PC-3 (cell line): ENCODE measurements around the gene C16orf95. TPM values are rescaled to one million over a fixed set of nuclear protein-coding genes. Genes with fewer than 3 reads are reported as not detected.

Experiments
- ATAC-seq: fragments of 200-7000 bp; cut with Tn5 transposase; 2 replicates; pipeline ENCODE4 v1.9.1; 2020; ENCODE audit warnings: mild to moderate bottlenecking, moderate library complexity
- BruUV-seq: library from RNA; stranded (reverse); fragments of 400-500 nt; replicated peaks from 2 replicates; lab custom pipeline; 2021; lab: Mats Ljungman, UMichigan
- CTCF ChIA-PET: fragments of 300-600 bp; sonication (Branson Sonifier 250); formaldehyde crosslinking; loops from one replicate; lab custom pipeline; 2022; ENCODE audit warnings: antibody characterized with exemption; lab: Charles Lee
- POLR2A ChIA-PET: fragments of 300-600 bp; sonication (Branson Sonifier 250); formaldehyde crosslinking; loops from one replicate; lab custom pipeline; 2022; ENCODE audit warnings: antibody characterized with exemption; ENCODE audit not compliant: unreplicated experiment; lab: Charles Lee
- DNase-seq: peaks from one replicate; pipeline ENCODE4 v3.0.0-alpha.2; 2015
- H2AFZ ChIP-seq: fragments of 300-600 bp; sonication (generic); 2 replicates; pipeline ENCODE4 v1.6.0; 2016; ENCODE audit warnings: antibody characterized with exemption, low read length
- H3F3A ChIP-seq: fragments of 300-600 bp; sonication (generic); one replicate; pipeline ENCODE4 v1.6.0; 2017; ENCODE audit warnings: antibody characterized with exemption, low read length, control low read depth, mild to moderate bottlenecking; ENCODE audit not compliant: unreplicated experiment
- H3K27ac ChIP-seq: fragments of 300-600 bp; sonication (generic); 2 replicates; pipeline ENCODE4 v1.5.1; 2016; ENCODE audit warnings: mild to moderate bottlenecking, low read length
- H3K27me3 ChIP-seq: fragments of 300-600 bp; sonication (generic); 2 replicates; pipeline ENCODE4 v1.6.1; 2016; ENCODE audit warnings: low read length, mixed read lengths
- H3K36me3 ChIP-seq: fragments of 300-600 bp; sonication (generic); 2 replicates; pipeline ENCODE4 v1.6.1; 2016; ENCODE audit warnings: low read depth, mixed run types, low read length, mixed read lengths
- H3K4me1 ChIP-seq: fragments of 300-600 bp; sonication (generic); 2 replicates; pipeline ENCODE4 v1.5.1; 2016; ENCODE audit warnings: low read length; ENCODE audit not compliant: insufficient read depth
- H3K4me2 ChIP-seq: fragments of 300-600 bp; sonication (generic); 2 replicates; pipeline ENCODE4 v1.6.0; 2016; ENCODE audit warnings: low read length
- H3K4me3 ChIP-seq: fragments of 300-600 bp; sonication (generic); 2 replicates; pipeline ENCODE4 v1.5.1; 2016; ENCODE audit warnings: mild to moderate bottlenecking, low read length, mixed read lengths
- H3K79me2 ChIP-seq: fragments of 300-600 bp; sonication (generic); 2 replicates; pipeline ENCODE4 v1.6.1; 2017; ENCODE audit warnings: low read length, mixed read lengths
- H3K9ac ChIP-seq: fragments of 300-600 bp; sonication (generic); 2 replicates; pipeline ENCODE4 v1.6.0; 2016; ENCODE audit warnings: mild to moderate bottlenecking, low read length
- H3K9me2 ChIP-seq: fragments of 300-600 bp; sonication (generic); replicated peaks from 2 replicates; pipeline ENCODE4 v1.6.1; 2016; ENCODE audit warnings: mixed run types, low read length, mixed read lengths
- H3K9me3 ChIP-seq: fragments of 300-600 bp; sonication (generic); 2 replicates; pipeline ENCODE4 v1.6.1; 2016; ENCODE audit warnings: low read length, mixed read lengths
- H4K20me1 ChIP-seq: fragments of 300-600 bp; sonication (generic); 2 replicates; pipeline ENCODE4 v1.6.1; 2016; ENCODE audit warnings: low read length, mixed read lengths
- EZH2 ChIP-seq: fragments of 300-600 bp; sonication (generic); IDR thresholded peaks from one replicate; pipeline ENCODE4 v1.6.1; 2017; ENCODE audit warnings: antibody characterized with exemption, mild to moderate bottlenecking, low read length; ENCODE audit not compliant: unreplicated experiment
- EZH2phosphoT487 ChIP-seq: fragments of 300-600 bp; sonication (generic); IDR thresholded peaks from 2 replicates; pipeline ENCODE4 v1.6.1; 2018; ENCODE audit warnings: mild to moderate bottlenecking, antibody characterized with exemption, low read length, borderline replicate concordance
- intact Hi-C: fragments of 100-400 bp; cut with micrococcal nuclease; formaldehyde crosslinking; loops from 2 replicates; pipeline ENCODE4 v1.9.0; 2023
- total RNA-seq: library from RNA; depleted of rRNA; stranded (reverse); fragments of >200 nt; gene quantifications from 2 replicates; pipeline ENCODE4 v1.2.3, GENCODE V29; 2014
- TF ChIP-seq, protein P1 (sequence below): fragments of 300-600 bp; sonication (generic); conservative IDR thresholded peaks from 2 replicates; pipeline ENCODE4 v1.5.1; 2017; ENCODE audit warnings: antibody characterized with exemption, low read depth, mild to moderate bottlenecking, low read length

The C16orf95 gene
- total RNA-seq, 1 experiment from 2014 or later, result 2.4 TPM

DNA sequence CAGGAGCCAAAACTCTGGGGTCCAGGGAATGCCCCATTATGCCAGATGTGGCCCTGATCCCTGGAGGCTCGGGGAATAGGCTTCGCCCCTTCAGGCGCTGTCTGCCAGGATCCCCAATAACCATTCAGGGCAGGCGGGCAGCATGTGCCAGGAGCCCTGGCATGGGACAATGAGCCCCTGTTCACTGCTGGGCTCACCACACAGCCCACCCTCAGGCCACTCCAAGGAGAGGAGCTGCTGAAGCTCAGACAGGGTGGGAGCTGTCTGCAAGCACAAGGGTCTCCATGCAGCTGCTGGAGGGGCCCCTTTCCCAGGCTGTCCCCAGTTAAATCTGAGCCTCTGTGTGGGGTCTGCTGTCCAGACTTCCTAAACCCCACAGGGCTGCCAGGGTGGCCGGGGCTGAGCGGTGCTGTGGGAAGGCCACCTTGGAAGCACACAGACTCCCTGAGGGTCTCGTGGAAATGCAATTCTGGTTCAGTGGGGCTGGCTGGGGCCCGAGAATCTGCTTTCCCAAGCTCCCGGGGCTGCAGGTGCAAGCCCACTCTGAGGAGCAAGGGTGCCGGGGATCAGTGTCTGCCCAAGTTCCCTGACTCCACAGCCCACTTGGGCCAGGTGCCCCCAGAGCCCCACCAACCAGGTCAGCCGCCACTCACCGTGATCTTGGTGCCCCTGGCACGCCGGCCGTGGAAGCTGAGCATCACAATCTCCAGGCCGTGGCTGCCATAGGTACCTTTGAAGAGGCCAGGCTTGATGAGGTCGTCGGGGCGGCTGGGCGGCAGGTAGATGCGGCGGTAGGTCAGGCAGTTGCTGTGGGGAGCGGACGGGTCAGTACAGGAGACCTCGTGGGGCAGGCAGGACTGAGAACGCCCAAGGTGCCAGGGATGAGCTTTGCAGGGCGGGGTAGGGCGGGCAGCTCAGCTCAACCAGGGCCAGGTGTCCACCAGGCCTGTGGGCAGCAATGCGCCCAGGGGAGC is 17.7 kb upstream of the C16orf95 start:
- Histone ChIP-seq H4K20me1 (no peaks in the 10 kb centered on the region), H3K27ac (no peak overlapping the region), H3K4me1 (no peaks in the 10 kb centered on the region), H3K4me3 (no peak overlapping the region), H3K36me3 (no peaks in the 10 kb centered on the region), H3K9me3 (no peaks in the 10 kb centered on the region), H2AFZ (no peak overlapping the region), H3K79me2 (no peaks in the 10 kb centered on the region), H3F3A (no peaks in the 10 kb centered on the region), H3K9me2 (no peaks in the 10 kb centered on the region), H3K27me3 (no peaks in the 10 kb centered on the region), H3K9ac (no peak overlapping the region), H3K4me2 (no peak overlapping the region)
- ATAC-seq (no peak), DNase-seq (no peak)
- TF ChIP-seq EZH2phosphoT487 (no peak), EZH2 (no peak)
- TF ChIP-seq, protein P1, sequence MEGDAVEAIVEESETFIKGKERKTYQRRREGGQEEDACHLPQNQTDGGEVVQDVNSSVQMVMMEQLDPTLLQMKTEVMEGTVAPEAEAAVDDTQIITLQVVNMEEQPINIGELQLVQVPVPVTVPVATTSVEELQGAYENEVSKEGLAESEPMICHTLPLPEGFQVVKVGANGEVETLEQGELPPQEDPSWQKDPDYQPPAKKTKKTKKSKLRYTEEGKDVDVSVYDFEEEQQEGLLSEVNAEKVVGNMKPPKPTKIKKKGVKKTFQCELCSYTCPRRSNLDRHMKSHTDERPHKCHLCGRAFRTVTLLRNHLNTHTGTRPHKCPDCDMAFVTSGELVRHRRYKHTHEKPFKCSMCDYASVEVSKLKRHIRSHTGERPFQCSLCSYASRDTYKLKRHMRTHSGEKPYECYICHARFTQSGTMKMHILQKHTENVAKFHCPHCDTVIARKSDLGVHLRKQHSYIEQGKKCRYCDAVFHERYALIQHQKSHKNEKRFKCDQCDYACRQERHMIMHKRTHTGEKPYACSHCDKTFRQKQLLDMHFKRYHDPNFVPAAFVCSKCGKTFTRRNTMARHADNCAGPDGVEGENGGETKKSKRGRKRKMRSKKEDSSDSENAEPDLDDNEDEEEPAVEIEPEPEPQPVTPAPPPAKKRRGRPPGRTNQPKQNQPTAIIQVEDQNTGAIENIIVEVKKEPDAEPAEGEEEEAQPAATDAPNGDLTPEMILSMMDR, result no peak
- ChIA-PET CTCF (no interaction called here), POLR2A (no interaction called here)
- no TSS peak for BruUV-seq
- intact Hi-C loops, result no loop called here

DNA sequence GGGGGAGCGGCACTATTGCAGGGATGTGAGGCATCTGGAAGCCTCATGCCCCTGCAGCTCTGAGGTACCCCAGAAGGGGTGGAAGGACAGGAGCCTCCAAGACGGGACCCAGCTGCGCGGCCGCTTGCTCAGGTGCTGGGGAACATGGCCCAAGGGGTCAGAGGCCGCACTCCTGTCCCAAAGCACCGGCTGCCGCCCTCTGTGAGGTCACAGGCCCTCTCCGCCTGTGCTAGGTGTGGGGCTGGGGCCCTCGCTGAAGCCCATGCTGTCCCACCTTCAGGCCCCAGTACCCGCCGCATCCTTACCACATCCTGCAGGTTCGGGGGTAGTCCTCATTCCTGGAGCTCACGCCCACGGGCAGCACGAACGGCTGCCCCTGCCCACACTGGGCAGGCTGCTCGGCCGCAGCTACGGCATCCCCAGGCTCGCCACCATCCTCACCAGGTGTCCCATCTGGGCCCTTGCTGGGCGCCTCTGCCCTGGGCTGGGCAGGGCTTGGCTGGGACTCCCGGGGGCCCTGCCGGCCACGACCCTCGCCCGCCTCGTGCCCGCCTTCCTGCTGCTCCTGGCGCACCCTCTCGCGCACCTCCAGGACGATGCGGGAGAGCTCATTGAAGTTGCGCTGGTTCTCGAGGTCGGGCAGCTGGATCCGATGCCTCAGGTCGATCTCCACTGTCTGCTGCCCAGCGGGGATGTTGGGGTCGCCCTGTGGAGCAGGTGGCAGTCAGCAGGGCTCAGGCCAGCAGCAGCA is 16.6 kb upstream of the C16orf95 start:
- ATAC-seq (no peak), DNase-seq (no peak)
- TF ChIP-seq EZH2phosphoT487, result no peak
- TF ChIP-seq, protein P1, result no peak
- no peak for TF ChIP-seq EZH2
- Histone ChIP-seq H3K79me2 (no peaks in the 10 kb centered on the region), H3F3A (no peaks in the 10 kb centered on the region), H3K27ac (no peak overlapping the region), H3K36me3 (no peaks in the 10 kb centered on the region), H2AFZ (no peak overlapping the region), H3K4me1 (no peaks in the 10 kb centered on the region), H4K20me1 (no peaks in the 10 kb centered on the region), H3K27me3 (no peaks in the 10 kb centered on the region), H3K4me3 (no peak overlapping the region), H3K9ac (no peak overlapping the region), H3K9me3 (no peaks in the 10 kb centered on the region), H3K9me2 (no peaks in the 10 kb centered on the region), H3K4me2 (no peak overlapping the region)
- POLR2A ChIA-PET, result no interaction called here
- intact Hi-C loops, result no loop called here
- BruUV-seq, result no TSS peak
- CTCF ChIA-PET, result no interaction called here

DNA sequence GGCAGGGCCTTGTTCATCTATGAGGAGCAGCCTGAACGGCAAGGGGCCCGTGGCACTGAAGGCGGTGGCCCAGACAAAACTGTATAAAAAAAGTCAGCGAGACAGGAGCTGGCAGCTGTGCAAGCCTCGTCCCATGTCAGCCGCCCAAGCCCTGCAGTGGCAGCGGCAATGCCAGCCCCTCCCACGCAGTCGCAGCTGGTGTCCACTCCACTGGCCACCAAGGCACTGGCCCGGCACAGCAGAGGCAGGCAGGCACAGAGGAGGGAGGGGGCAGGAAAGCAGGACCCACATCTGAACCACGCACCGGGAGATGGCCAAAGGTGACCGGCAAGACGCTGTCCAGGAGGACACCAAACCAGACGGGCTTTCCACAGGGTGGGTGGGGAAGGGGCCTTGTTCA is 15.9 kb upstream of the C16orf95 start:
- no peak for TF ChIP-seq EZH2
- TF ChIP-seq, protein P1, result no peak
- no peak for TF ChIP-seq EZH2phosphoT487
- Histone ChIP-seq H3K79me2 (no peaks in the 10 kb centered on the region), H3K9ac (no peak overlapping the region), H3K9me2 (no peaks in the 10 kb centered on the region), H3F3A (no peaks in the 10 kb centered on the region), H3K36me3 (no peaks in the 10 kb centered on the region), H2AFZ (no peak overlapping the region), H3K4me1 (no peaks in the 10 kb centered on the region), H3K9me3 (no peaks in the 10 kb centered on the region), H3K27ac (no peak overlapping the region), H3K4me2 (no peak overlapping the region), H3K4me3 (no peak overlapping the region), H3K27me3 (no peaks in the 10 kb centered on the region), H4K20me1 (no peaks in the 10 kb centered on the region)
- CTCF ChIA-PET, result no interaction called here
- POLR2A ChIA-PET, result no interaction called here
- BruUV-seq, result no TSS peak
- intact Hi-C loops, result no loop called here
- no peak for ATAC-seq
- no peak for DNase-seq
